GM10847 (cell line): Measurements from ENCODE around the gene C5orf15.

Experiments used
- POLR2A ChIP-seq: IDR thresholded peaks from 2 replicates; pipeline ENCODE4 v1.6.1; 2011; ENCODE audit not compliant: insufficient read length; ENCODE audit errors: extremely low read depth

C5orf15 gene

DNA sequence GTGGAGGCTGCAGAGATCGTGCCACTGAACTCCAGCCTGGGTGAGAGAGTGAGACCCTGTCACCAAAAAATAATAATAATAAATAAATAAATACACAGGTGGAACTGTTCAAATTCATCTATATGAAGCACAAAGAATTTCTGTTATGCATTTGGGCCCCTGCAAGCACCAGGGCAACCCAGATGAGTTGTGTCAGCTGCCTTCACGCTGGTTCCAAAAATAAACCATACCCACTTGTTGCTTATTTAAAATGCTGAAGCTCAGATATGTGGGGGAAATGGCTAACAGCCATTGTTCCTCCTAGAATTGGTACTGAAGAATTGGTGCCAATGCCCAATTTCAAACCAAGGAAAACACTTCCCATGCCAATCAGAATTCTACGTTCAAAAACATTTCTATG lies 10.5 kb upstream of the C5orf15 start:
- TF ChIP-seq POLR2A: no peak

DNA sequence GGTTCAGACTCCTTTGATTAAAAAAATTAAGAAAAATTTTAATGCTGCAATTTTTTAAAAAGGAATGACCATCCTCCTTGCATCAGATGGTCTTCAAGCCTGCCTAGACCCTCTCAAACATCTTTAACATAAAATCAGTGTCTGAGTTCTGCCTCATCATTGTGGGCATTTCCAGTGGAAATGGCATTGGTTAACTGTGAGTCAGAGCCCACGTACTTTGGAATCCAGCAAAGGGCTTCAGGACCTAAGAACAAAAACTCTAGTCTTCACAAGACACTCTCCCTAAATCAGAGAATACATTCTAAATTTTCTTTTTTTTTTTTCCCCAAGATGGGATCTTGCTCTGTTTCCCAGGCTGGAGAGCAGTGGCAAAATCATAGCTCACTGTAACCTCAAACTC lies 9.4 kb upstream of the C5orf15 start:
- TF ChIP-seq POLR2A: no peak

DNA sequence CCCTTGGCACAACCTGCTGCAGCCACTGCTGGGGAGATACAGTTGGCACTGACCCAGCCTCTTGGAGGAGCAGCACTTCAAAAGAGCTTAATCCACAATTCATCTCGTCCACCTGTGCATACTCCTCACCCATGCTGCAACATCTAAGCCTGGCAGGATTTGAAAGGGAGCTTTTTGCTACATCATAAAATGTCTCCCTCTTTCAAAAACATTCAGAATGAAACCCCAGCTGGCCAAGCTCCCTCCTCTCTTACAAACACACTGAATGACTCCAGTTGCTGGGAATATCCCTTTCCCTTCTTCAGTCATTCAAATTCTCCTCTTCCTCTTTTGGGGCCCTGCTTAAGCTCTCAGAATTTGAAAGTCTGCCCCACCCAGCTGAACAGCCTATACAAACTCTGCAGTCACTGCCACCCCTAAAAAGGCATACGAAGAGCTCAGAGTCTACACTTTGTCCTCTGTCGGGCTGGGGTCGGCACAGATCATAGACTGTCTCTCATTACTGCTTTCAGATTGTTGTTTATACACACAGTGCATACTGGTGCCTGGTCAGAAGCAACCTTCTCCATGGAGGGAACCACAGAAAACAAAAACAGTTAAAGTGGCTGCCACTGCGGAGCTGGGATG lies 8.8 kb upstream of the C5orf15 start:
- TF ChIP-seq POLR2A: no peak

DNA sequence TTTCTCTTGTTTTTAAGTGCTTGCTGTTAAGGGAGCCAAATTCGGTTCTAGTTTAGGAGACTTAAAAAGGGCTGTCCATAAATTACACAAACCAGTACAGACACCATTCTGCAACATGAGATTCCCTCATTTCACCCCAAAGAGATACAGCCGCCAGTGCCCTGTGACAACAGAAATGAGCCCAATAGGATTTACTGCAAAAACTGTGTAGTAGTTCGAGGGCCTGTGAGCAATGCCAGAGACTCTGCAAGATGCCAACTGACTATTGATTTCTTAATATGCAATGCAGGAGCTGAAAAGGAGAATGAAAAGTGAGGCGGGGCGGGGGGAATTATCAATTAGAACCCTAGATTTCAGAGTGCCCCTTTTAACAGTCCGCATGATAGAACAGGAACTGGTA lies 5.7 kb upstream of the C5orf15 start:
- no peak for TF ChIP-seq POLR2A

DNA sequence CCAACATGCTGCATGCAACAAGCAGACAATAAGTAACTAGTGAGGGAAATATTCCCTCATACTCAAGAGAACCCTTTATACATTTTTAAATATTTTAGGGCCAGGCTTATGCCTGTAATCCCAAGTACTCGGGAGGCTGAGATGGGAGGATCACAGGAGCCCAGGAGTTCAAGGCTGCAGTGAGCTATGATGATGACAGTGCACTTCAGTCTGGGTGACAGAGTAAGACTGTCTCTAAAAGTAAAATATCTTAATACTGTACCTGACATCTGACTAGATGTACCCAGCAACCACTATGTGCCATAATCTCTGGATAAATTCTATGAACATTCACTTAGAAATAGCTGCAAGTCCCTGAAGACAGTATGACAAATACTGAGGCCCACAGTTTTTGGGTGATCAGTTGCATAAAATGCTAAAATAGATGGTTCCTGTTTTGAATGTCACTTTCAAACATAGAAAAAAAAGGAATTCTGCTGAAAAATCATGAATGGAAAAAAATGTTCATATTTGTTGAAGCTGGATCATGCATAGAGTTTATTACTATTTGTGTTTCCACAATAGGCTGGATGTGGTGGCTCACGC lies 2.0 kb upstream of the C5orf15 start:
- no peak for TF ChIP-seq POLR2A

DNA sequence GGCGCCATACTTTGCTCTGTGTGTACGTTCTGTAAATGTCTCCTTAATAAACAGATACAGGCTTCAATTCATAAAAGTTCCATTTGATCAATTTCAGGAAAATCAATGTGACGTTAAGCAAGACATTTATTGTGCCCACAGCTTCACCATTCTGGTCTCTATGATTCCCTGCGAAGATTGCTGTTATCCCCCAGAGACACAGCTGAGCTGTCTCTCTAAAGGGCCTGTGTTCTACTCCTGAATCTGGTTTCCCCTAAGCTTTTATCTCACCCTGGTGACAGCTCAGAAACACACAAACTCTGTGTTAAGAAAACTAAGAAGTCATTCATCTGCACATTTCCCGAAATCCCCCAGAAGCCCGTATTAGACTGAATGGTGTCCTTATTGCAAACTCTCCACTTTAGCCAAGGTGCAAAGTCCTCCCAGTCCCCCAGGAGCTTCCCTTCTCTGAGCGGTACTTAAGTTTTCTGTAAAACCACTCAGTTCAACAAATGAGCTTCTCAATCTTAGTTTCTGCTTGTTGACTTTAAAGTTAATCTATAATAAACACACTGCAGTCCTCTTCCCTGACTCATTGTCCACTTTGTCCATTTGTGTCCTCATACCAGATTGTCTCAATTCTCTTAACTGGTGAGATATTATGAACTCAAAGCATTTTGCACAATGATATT lies 1.4 kb upstream of the C5orf15 start:
- TF ChIP-seq POLR2A: no peak

DNA sequence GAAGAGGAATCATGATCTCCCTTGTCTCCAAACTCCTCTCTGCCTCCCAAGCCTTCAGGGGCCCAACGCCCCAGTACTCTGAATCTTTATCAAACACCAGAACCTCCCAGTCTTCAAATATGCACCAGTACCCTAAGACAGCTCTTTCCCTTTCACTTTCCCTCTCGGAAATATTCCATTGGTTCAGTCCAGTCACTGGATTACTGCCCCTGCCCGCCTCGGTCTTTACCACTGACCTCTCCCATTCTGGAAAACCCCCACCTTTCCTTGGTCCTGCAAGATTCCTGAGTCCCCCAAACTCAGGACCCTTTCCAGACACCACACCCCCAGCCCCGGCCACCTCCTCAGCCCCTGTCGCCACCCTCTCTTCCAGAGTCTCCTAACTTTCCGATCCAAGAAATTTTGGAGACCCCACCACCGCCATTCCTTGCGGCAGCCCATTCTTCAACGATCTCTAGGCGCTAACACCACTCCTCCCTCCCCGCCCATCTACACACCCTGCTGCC lies 674 bp downstream of the C5orf15 start:
- no peak for TF ChIP-seq POLR2A

DNA sequence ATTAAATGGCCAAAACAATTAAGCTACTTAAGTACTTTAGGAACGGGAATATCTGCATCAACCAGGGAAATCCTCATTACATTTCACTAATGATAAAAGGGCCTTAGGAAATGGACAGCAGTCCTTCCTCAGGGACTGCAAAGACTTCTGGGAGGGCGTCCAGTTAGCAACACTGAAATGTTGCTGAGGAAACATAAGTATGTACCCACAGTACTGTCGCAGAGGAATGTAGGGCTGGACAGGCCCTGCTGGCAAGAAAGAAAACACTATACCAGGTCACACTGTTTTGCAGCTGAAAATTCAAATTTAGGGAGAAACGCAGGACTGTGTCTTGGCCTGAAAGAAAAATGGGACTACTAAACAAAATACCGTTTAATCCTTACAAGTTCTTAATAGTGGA lies 1.3 kb downstream of the C5orf15 start:
- TF ChIP-seq POLR2A: no peak

DNA sequence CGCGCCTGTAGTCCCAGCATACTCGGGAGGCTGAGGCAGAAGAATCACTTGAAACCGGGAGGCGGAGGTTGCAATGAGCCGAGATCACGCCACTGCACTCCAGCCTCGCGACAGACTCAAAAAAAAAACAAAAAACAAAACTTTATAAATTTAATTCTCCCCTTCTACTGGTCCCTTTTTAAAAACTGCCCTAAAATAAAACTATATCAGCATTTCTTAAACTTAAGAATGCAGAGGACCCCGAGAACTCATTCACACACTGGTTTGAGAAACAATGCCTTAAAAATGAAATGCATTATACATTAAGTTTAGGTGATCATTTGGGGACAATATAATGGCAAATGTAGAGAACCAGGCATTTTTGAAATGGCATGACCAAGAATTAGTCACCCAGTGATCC lies 2.3 kb downstream of the C5orf15 start:
- TF ChIP-seq POLR2A: no peak

DNA sequence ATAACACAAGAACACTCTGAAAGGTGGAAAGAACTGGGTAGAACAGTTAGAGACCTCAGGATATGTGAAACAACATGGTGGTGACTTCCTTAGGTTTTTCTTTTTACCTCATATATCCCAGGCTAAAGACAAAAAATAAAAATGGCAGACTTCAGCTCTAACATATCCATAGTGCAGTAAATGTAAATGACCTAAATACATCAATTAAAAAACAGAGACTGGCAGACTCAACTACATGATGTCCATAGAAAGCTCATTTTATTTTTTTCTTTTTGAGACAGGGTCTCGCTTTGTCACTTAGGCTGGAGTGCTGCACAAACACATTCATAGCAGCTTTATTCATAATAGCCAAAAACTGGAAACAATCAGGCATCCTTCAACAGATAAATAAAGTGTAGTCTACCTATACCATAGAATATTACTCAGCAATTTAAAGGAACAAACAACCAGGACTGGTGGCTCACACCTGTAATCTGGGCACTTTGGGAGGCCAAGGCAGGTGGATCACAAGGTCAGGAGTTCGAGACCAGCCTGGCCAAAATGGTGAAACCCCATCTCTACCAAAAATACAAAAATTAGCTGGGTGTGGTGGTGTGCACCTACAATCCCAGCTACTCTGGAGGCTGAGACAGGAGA lies 4.8 kb downstream of the C5orf15 start:
- no peak for TF ChIP-seq POLR2A

DNA sequence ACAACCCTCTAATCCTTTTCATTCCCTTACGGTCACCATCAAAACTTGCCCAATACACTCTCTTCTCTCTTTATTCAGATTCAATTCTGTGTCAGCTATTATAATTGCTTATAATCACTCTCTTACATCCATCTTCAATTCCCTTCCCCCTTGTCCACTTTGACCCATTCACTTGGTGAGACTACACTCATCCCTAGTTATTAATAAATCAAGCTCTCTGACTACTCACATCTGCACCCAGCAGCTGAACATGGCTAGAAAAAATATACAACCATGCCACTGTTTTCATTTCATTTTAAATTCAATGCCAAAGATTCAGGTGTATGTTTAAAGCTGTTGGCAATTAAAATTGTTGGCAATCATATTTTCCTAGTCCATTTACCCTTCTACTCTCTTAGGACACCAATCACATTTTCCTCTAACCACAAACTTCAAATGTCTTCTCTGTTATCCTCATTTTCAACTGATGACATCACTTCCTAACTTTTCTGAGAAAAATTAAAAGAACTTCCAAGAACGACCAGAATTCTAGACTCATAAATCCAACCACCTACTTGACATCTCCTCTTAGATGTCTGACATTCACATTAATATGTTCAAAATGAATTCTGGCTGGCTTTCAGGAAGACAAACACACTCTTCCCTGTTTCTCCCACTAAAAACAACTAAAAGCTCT lies 5.5 kb downstream of the C5orf15 start:
- no peak for TF ChIP-seq POLR2A

DNA sequence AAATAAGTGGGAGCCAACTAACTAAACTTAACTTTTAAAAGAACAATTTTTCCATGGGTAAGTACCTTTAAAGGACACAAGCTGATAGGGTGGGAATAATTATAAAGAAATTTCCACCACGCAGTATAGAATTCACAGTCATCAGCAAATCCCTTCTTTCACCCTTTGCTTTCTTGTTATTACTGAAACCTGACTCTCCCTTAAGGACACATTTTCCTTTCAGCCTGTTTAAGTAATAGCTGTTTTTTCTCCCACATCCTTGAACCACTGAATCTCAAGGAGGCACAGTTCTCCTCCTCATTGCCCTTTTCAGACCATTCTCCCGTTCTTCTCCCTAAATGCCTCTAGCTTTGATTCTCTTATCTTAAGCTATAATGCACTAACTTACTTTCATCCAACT lies 6.3 kb downstream of the C5orf15 start:
- no peak for TF ChIP-seq POLR2A

DNA sequence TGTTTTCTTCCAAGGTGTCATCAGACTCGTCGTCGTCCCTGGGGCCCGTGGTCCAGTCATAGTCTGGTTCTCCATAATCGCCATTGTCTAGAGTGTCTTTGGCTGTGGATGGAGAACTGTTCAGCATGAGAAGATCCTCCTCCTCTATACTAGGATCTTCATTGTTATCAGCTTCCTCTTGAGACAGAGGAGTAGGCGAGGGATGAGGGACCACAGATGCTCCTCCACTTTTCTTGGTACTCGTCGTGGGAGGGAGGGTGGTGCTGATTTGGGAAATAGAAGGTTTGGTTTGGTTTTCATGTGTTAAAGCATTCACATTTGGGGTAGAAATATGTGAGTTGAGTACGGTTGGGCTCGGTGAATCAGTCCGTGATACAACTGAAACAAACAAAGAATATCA lies 8.8 kb downstream of the C5orf15 start:
- TF ChIP-seq POLR2A: no peak

DNA sequence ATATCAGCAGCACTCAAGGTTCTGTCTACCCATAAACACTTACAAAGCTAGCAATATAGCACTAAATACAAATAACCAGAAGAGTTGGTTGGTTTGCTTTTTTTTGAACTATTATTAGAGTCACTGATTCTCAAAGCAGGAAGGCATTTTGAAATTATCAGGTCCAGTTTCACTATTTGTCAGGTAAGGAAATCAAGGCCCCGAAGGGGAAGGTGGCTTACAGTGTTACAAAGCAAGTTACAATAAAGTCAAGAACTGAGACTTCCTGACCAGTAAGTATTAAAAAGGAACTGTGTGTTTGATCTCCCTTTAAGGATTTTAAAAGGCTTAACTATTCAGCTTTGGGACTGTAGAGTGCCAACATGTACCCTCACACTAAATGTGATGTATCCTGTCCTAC lies 10.8 kb downstream of the C5orf15 start:
- no peak for TF ChIP-seq POLR2A

DNA sequence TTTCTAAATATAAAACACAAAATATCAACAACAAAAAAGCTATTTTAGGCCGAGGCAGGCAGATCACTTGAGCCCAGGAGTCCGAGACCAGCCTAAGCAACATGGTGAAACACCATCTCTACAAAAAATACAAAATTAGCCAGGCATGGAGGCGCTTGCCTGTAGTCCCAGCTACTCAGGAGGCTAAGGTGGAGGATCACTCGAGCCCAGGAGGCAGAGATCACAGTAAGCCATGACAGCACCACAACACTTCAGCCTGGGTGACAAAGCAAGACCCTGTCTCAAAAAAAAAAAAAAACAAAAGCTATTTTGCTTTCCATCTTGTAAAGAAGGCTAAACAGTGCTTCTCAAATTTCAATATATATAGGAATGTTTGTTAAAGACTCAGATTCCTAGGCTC lies 11.3 kb downstream of the C5orf15 start:
- TF ChIP-seq POLR2A: no peak
